ENCODE results near the gene KRT8.

DNA sequence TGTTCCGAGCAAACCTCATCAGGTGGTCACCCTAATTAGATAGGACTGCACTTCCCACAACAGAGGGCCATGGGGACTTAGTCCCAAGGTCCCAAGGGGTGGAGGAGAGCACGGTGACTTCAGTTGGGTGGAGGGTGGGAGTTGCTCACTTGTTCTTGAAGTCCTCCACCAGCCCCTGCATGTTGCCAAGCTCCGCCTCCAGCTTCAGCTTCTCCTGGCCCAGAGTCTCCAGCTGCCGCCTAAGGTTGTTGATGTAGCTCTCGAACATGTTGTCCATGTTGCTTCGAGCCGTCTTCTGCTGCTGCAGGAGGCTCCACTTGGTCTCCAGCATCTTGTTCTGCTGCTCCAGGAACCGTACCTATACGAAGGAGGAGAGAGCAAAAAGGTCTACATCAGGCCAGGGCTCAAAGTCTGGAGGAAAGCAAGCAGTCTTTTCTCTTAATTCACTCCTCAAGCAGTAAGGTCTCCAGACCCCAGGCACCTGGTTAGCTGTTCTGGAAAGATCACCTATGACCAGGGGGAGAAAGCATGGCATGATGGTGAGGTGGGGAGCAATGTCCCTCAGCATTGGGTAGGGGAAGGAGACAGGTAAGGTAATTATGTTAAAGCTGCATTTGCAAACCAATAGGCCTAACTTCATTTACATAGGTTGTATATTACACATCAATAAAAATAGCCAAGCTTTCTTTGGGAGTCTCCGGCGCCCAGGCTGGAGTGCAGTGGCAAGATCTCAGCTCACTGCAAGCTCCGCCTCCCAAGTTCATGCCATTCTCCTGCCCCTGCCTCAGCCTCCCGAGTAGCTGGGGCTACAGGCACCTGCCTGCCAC lies 2.9 kb downstream of the KRT8 start:
- TF ChIP-seq SPEN (CRISPR knock-in tag; IDR thresholded peaks at IDR 0.05; ENCODE audit: low read depth), result no peak
- TF ChIP-seq ATF7 (IDR thresholded peaks at IDR 0.05), result no peak
- no peak for TF ChIP-seq ATF7 (CRISPR knock-in tag; IDR thresholded peaks at IDR 0.05)
- no peak for TF ChIP-seq PAF1 (CRISPR knock-in tag; IDR thresholded peaks at IDR 0.05)
- no peak for TF ChIP-seq ZNF468 (CRISPR knock-in tag; IDR thresholded peaks at IDR 0.05)
- no peak for TF ChIP-seq ZNF207 (IDR thresholded peaks at IDR 0.05; ENCODE audit: borderline replicate concordance)
- no peak for TF ChIP-seq NCOR1 (IDR thresholded peaks at IDR 0.05; ENCODE audit: borderline replicate concordance, low read length)
